ENCODE data around the gene RABL3. TPM values are rescaled to one million over a fixed set of nuclear protein-coding genes. Genes with fewer than 3 reads are reported as not detected.
A peak's percentile ranks its signal among the peaks of the same experiment; 100 is the strongest.

The RABL3 gene
- total and polyA plus RNA-seq, 2 of the 13 experiments (the other 11 are each of a cell fraction or from before 2014, with no cell fraction given) = 4.8 to 31.9 TPM

- 0 out of 2 replicates have a peak, but pooled peaks have one; percentile 38 for TF ChIP-seq SNAPC4 (CRISPR knock-in tag; IDR thresholded peaks at IDR 0.05)
- TF ChIP-seq ZSCAN25 (CRISPR knock-in tag; IDR thresholded peaks at IDR 0.05) = 0 out of 2 replicates have a peak, but pooled peaks have one; percentile 22
- peak; percentile 76 for TF ChIP-seq NCOA2 (CRISPR knock-in tag; IDR thresholded peaks at IDR 0.05)
- no peak for TF ChIP-seq GABPA (IDR thresholded peaks at IDR 0.05; ENCODE audit: low read depth, low read length)
- TF ChIP-seq GABPA (CRISPR knock-in tag; IDR thresholded peaks at IDR 0.05; ENCODE audit: low read depth) = peak; percentile 33; the same call in 1 of the 2 replicates
- TF ChIP-seq ZNF609 (CRISPR knock-in tag; IDR thresholded peaks at IDR 0.05; ENCODE audit: borderline replicate concordance) = no peak
- TF ChIP-seq NR2F1 (CRISPR knock-in tag; IDR thresholded peaks at IDR 0.05) = peak; percentile 91 to 98
- peak; percentile 50; the same call in 1 of the 2 replicates for TF ChIP-seq ZNF503 (CRISPR knock-in tag; IDR thresholded peaks at IDR 0.05)
- TF ChIP-seq ARID3A (IDR thresholded peaks at IDR 0.05; ENCODE audit: low read depth, low read length) = peak; percentile 85
- TF ChIP-seq POLR2G (IDR thresholded peaks at IDR 0.05; ENCODE audit: low read depth, low read length) = peak; percentile 44; the same call in 1 of the 2 replicates
- peak; percentile 91 for TF ChIP-seq RARA (CRISPR knock-in tag; IDR thresholded peaks at IDR 0.05)
- TF ChIP-seq CEBPG (CRISPR knock-in tag; IDR thresholded peaks at IDR 0.05) = peak; percentile 94
- TF ChIP-seq ZNF3 (CRISPR knock-in tag; IDR thresholded peaks at IDR 0.05) = no peak
- TF ChIP-seq REXO4 (CRISPR knock-in tag; IDR thresholded peaks at IDR 0.05; ENCODE audit: borderline replicate concordance) = no peak
- 0 out of 2 replicates have a peak, but pooled peaks have one; percentile 16 for TF ChIP-seq ZNF331 (CRISPR knock-in tag; IDR thresholded peaks at IDR 0.05)
These were observed 62.0 kb downstream of the RABL3 start (continued) for GRCh38 chr3:120680193-120680894.

All from HepG2 (cell line).